Smooth muscle cell (in vitro differentiated cells): ENCODE results near the gene IGF2R. TPM values are rescaled to one million over a fixed set of nuclear protein-coding genes. Genes with fewer than 3 reads are reported as not detected.

ENCODE experiments used
- DNase-seq: peaks from one replicate; lab custom pipeline; 2025; ENCODE audit not compliant: unreplicated experiment; lab: John Stamatoyannopoulos, UW
- H2AFZ ChIP-seq: fragments of 200-600 bp; sonication (generic); 2 replicates; pipeline ENCODE4 v1.6.0; 2016; ENCODE audit warnings: antibody characterized with exemption, low read depth, mild to moderate bottlenecking
- H3F3A ChIP-seq: fragments of 200-600 bp; sonication (generic); 2 replicates; pipeline ENCODE4 v1.6.0; 2017; ENCODE audit warnings: antibody characterized with exemption, low read depth
- H3K27ac ChIP-seq: fragments of 200-600 bp; sonication (generic); 2 replicates; pipeline ENCODE4 v1.5.1; 2016; ENCODE audit warnings: low read depth, mild to moderate bottlenecking
- H3K27me3 ChIP-seq: fragments of 200-600 bp; sonication (generic); 2 replicates; pipeline ENCODE4 v1.6.1; 2016; ENCODE audit warnings: low read depth, mild to moderate bottlenecking
- H3K36me3 ChIP-seq: fragments of 200-600 bp; sonication (generic); 2 replicates; pipeline ENCODE4 v1.5.1; 2016; ENCODE audit warnings: low read depth
- H3K4me1 ChIP-seq: fragments of 200-600 bp; sonication (generic); 2 replicates; pipeline ENCODE4 v1.5.1; 2016; ENCODE audit warnings: low read depth
- H3K4me2 ChIP-seq: fragments of 200-600 bp; sonication (generic); 2 replicates; pipeline ENCODE4 v1.6.0; 2016; ENCODE audit warnings: mild to moderate bottlenecking
- H3K4me3 ChIP-seq: fragments of 200-600 bp; sonication (generic); 2 replicates; pipeline ENCODE4 v1.5.1; 2016; ENCODE audit warnings: mild to moderate bottlenecking
- H3K79me2 ChIP-seq: fragments of 200-600 bp; sonication (generic); 2 replicates; pipeline ENCODE4 v1.6.0; 2016; ENCODE audit warnings: low read depth, mild to moderate bottlenecking
- H3K9ac ChIP-seq: fragments of 200-600 bp; sonication (generic); 2 replicates; pipeline ENCODE4 v1.6.0; 2016; ENCODE audit warnings: low read depth
- H3K9me3 ChIP-seq: fragments of 200-600 bp; sonication (generic); replicated peaks from 2 replicates; pipeline ENCODE4 v1.5.1; 2016; ENCODE audit warnings: low read depth
- H4K20me1 ChIP-seq: fragments of 200-600 bp; sonication (generic); 2 replicates; pipeline ENCODE4 v1.6.0; 2016; ENCODE audit warnings: low read depth
- CTCF ChIP-seq: fragments of 200-600 bp; sonication (generic); IDR thresholded peaks from 2 replicates; pipeline ENCODE4 v1.5.1; 2017; ENCODE audit warnings: borderline replicate concordance, mild to moderate bottlenecking, antibody characterized with exemption; ENCODE audit not compliant: insufficient read depth, poor library complexity, severe bottlenecking
- WGBS: methylation state at CpG from one replicate; pipeline ENCODE4 v1.1.7; 2016; ENCODE audit warnings: low lambda C conversion rate; 5-methylcytosine and 5-hydroxymethylcytosine counted together
- polyA plus RNA-seq: library from polyadenylated mRNA; unstranded; fragments of >200 nt; fragmentation: Nextera tagmentation; extraction: Ambion mirVana; gene quantifications from 2 replicates; pipeline ENCODE4 v1.2.1, GENCODE V29; 2016
- total RNA-seq: library from RNA; depleted of rRNA; stranded (reverse); fragments of >200 nt; gene quantifications from 2 replicates; pipeline ENCODE4 v1.2.3, GENCODE V29; 2014

The IGF2R gene
- total and polyA plus RNA-seq, 2 experiments from 2014 or later, result 44.7 to 77.4 TPM

GRCh38 chr6:159995405-159995804 is 26.5 kb downstream of the IGF2R start:
- Histone ChIP-seq H3K4me2 (no peak overlapping the region), H3K27me3 (no peaks in the 10 kb centered on the region), H3K9ac (no peak overlapping the region), H3K9me3 (no peaks in the 10 kb centered on the region), H3K4me3 (no peak overlapping the region), H2AFZ (no peak overlapping the region), H4K20me1 (peaks cover 99% of the 10 kb centered on the region), H3K27ac (no peak overlapping the region), H3K36me3 (no peaks in the 10 kb centered on the region), H3K79me2 (peaks cover 83% of the 10 kb centered on the region), H3K4me1 (no peaks in the 10 kb centered on the region), H3F3A (no peaks in the 10 kb centered on the region)
- WGBS, result 75% methylated on average over 2 of the region's 2 CpGs
- DNase-seq, result no peak
- TF ChIP-seq CTCF, result no peak

GRCh38 chr6:159996087-159996622 is 27.3 kb downstream of the IGF2R start:
- Histone ChIP-seq H4K20me1 (peaks cover 99% of the 10 kb centered on the region), H3K4me3 (no peak overlapping the region), H3K9me3 (no peaks in the 10 kb centered on the region), H3K79me2 (peaks cover 83% of the 10 kb centered on the region), H3K4me2 (no peak overlapping the region), H3K27me3 (no peaks in the 10 kb centered on the region), H3K4me1 (no peaks in the 10 kb centered on the region), H3K27ac (no peak overlapping the region), H3K9ac (no peak overlapping the region), H2AFZ (no peak overlapping the region), H3F3A (no peaks in the 10 kb centered on the region), H3K36me3 (no peaks in the 10 kb centered on the region)
- no peak for DNase-seq
- whole genome bisulfite sequencing, result 79% methylated on average over 5 of the region's 5 CpGs
- no peak for TF ChIP-seq CTCF

GRCh38 chr6:159996626-159997497 is 28.0 kb downstream of the IGF2R start:
- H3K79me2 ChIP-seq, result peaks cover 83% of the 10 kb centered on the region

More at GRCh38 chr6:159996626-159997497, 28.0 kb downstream of the IGF2R start:
- H3K27ac ChIP-seq, result no peak overlapping the region
- 92% methylated on average over 12 of the region's 12 CpGs for WGBS
- no peaks in the 10 kb centered on the region for H3K4me1 ChIP-seq
- no peak overlapping the region for H3K4me2 ChIP-seq
- no peaks in the 10 kb centered on the region for H3F3A ChIP-seq
- H4K20me1 ChIP-seq, result peaks cover 99% of the 10 kb centered on the region
- DNase-seq, result no peak
- no peak overlapping the region for H3K9ac ChIP-seq
- H2AFZ ChIP-seq, result no peak overlapping the region
- no peaks in the 10 kb centered on the region for H3K9me3 ChIP-seq
- no peaks in the 10 kb centered on the region for H3K27me3 ChIP-seq
- no peaks in the 10 kb centered on the region for H3K36me3 ChIP-seq
- TF ChIP-seq CTCF, result no peak
- no peak overlapping the region for H3K4me3 ChIP-seq
